ENCODE data around the gene SYCE1L.

DNA sequence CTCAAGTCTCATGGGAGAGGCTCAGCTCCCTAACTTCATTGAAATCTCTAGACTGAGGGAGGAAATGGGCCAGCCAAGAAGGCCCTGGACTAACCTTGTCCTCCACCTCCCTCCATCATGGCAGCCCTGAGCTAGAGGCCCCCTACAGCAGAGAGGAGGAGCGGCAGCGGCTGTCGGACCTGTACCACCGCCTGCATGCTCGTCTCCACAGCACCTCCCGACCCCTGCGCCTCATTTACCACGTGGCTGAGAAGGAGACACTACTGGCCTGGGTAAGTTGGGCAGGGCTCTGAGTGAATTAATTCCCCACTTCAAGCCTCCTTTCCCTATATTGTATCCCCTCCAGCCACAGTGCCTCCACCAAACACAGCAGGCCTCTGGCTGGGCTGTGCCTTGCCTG, 3.8 kb upstream of the SYCE1L start:
- no peak for TF ChIP-seq CTCF (IDR thresholded peaks at IDR 0.05)
- no peak for TF ChIP-seq POLR2A (IDR thresholded peaks at IDR 0.05)
